ENCODE measurements around the gene GRK6.
"Not testable (repeated sequence)": the region's sequence is repeated elsewhere in the genome, so short reads cannot be mapped to it uniquely, and the experiment has no call there.

The GRK6 gene

GRCh38 chr5:177472460-177473442 is 46.3 kb downstream of the GRK6 start:
- DNase-seq: peak; percentile 40

- no peak for DNase-seq
Measured at GRCh38 chr5:177473443-177474001, 47.0 kb downstream of the GRK6 start, which contains the start of gene DBN1. Gene DBN1, minus strand, starts transcription at chr5:177473634. Its CDS starts 113 bp downstream, at chr5:177473521.

- DNase-seq: no peak
Measured at GRCh38 chr5:177474002-177474476, 47.6 kb downstream of the GRK6 start.

DNA sequence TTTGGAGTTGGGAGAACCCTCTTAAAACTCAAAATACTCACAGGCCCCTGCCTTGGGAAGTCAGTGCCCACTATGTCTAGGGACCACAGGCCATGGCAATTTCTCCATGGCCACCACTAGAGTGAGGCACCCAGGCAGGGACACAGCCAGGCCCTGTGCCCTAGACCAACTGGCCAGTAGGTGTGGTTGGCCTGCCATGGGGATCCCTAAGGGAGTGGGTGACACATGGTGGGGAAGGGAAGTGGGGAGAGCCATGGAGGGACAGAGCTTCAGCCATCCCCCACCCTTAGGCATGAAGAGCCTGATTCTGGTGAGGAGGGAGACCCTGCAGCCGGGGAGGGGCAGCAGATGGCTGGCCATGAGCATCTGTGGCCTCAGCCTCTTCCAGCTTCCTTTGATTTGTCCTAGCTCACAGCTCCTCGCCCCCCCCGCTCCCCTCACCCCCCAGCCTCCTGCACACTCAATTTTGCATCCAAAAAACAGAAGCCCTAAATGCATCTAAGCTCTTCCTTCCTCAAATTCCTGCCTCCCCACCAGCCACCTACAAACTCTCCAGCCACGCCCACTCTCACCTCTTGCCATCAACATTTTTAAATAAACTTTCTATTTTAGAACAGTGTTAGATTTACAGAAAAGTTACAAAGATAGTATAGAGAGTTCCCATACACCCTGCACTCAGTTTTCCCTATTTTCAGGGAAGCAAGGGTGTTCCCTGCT is 48.5 kb downstream of the GRK6 start:
- no peak for DNase-seq

GRCh38 chr5:177475563-177476427 is 49.3 kb downstream of the GRK6 start:
- DNase-seq: no peak

DNA sequence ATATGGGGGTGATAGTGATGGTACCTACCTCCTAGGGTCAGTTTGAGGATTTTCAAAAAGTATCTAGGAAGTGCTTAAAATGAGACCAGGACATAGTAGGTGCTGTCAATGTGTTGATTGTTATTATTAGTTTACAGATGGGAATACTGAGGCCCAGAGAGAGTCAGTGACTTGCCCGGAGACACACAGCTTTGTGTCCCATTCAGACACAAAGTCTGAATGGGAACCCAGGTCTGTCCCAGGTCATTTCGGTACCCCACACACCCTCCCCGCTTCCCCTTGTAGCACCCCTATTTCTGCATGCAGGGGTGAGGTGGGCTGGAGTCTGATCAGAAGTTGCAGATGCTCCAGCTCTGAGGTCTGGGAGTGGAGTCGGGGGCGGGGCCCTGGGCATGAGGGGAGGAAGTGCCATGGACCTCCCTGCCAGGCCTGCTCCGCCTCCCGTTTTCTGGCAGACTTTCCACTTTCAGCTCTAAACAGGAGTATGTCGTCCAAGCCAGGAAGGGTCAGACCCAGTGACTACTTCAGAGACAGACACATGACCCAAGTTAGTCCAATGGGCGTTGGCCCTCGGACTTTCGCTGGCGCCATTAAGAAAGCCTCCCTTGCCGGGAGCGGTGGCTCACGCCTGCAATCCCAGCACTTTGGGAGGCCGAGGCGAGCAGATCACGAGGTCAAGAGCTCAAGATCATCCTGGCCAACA is 50.2 kb downstream of the GRK6 start:
- DNase-seq: no peak

DNA sequence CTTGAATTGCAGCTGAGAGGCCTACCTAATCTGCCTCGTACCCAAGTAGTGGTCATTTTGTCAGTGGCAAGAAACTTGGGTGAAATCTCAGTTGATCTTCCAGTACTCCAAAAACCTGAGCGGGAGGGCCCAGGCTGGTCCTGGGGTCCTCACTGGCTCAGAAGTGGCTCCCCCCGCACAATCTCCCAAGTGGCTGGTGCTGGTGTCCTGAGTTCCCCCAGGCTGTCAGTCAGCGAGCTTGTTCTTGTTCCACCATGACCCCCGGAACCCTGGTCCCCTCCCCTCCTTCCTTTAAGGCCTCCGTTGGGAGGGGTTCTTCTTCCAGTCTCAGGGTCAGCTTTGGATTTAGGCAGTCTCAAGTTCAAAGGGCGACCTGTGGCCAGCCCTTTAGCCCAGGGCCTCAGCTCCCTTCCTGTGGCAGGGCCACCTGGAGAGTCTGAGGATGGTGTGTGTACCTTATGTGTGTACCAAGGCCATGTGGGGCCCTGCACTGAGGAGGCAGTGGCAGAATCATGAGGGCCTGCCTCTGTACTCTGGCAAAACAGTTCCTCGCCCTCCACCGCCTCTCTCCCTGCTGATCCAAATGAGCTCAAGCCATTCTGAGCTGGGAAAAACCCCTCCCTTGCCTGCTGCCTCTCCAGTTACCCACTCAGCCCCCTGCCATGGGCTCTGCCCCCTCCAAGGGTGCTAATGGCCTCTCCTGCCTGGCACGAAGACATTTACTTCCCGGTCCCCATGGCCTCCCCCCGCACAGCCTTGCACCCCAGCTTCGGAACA is 51.4 kb downstream of the GRK6 start:
- no peak for DNase-seq

GRCh38 chr5:177478711-177479646 is 52.5 kb downstream of the GRK6 start:
- peak; percentile 54 for DNase-seq

DNA sequence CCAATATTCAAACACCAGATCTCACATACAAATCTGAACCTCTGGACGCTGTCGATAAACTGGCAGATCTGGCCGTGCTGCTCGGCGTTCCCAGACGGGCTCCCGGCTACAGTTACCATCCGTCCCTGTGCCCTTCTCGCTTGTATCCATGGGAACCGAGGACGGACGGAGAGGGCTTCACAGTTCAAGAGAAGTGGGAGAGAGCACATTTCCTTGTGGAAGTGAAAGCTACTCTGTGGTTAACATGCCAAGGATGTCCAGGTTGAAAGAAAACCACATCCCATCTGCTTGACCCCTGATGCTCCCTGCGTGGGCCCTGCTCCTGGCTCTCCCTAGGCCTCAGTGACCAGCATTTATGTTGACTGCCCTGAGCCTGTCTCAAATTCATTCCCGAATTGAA is 53.3 kb downstream of the GRK6 start:
- DNase-seq: no peak

DNA sequence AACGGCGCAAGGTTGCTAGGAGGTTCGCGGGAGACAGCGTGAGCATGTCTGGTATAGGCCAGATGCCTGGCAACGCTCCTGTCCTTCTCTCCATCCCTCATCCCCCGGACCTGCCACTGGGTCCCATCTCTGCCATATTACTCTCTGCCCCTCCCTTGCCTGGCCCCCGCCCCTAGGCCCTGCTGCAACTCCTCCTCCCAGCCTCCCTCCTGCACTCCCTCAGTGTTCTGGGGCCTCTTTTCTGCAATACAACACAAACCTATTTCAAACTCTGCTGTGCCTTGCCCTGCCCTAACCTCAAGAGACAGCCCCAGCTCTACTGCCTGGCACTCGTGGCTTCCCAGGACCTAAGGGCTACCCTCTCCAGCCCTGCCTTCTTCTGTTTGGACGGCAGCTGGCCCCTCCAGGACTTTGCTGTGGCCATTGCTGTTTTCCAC is 55.9 kb downstream of the GRK6 start:
- DNase-seq: no peak

DNA sequence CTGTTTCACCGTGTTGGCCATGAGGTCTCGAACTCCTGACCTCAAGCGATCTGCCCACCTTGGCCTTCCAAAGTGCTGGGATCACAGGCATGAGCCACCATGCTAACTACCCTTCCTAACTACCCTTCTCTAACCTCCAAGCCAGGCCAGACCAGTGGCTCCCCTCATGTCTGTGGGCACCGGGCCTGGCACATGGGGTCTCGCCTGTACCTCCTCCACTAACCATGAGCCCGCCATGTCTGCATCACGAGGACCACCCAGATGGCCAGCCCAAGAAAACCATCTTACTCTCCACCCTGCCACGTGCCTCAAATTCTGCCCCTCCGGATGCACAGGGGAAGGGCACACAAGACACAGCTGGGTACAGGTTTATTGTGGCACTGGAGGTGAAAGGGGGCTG is 56.6 kb downstream of the GRK6 start:
- DNase-seq: no peak

DNA sequence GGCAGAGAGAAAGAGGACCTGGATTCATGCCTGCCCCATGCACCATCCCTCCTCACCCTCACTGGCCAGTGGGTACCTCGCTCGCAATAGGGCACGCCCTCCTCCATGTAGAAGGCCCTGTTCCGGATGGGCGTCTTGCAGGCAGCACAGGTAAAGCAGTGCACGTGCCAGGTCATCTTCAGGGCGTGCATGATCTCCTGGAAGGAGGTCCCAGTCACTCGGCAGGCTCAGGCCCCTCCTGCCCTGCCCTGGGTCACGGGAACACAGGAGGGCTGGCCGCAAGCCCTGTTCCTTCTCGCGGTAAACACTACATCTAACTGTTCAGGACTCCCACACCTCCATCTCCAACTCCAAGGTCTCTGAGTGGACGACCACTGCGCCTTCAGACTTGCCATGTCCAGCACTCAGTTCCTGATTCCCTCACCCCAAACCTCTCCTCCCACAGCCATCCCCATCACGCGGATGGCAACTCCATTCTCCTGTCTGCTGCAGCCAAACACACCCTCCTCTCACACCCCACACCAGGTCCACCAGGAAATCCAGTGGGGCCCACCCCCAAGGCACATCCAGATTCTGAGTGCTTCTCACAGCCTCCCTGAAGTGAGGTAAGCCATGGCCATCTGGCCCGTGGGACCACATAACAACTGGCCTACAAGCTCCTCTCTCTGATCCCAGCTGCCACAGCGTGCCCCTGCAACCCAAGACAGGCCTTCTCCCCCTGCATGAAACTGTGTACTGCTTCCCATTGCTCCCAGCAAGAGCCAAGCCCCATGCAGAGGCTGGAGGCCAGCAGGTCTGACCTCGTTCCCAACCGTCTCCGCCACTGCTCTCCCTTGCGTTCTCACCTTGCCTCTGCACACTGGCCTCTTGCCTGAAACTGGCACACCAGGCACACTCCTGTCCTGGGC is 57.8 kb downstream of the GRK6 start:
- DNase-seq: no peak

GRCh38 chr5:177484902-177485549 is 58.5 kb downstream of the GRK6 start:
- no peak for DNase-seq

DNA sequence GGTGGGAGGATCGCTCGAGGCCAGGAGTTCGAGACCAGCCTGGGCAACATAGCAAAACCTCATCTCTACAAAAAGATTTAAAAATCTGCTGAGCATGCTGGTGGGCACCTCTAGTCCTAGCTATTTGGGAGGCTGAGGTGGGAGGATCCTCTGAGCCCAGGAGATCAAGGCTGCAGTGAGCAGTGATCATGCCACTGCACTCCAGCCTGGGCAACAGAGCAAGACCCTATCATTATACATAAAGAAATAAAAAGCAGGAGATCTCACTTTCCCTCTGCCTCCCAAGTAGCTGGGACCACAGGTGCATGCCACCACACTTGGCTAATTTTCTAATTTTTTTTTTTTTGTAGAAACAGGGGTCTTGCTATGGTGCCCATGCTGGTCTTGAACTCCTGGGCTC is 59.3 kb downstream of the GRK6 start:
- DNase-seq: not testable (repeated sequence)

DNA sequence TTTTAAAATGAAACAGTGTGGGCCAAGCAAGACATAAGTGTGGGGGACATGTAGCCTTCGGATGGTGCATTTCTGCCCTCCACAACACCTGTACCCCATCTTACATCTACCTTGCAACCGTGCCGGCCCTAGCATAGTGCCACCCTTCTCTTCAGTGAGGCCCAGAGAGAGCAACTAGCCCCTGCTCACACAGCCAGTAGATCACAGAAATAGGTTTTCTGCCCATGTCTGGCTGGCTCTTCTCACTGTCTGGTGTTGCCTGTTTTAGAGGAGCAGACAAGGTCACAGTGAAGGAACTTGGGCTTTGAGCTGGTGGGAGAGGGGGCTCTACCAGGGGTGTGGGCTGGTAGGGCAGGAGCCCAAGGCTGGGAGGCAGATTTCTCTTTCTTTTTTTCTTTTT is 59.8 kb downstream of the GRK6 start:
- DNase-seq: no peak

DNA sequence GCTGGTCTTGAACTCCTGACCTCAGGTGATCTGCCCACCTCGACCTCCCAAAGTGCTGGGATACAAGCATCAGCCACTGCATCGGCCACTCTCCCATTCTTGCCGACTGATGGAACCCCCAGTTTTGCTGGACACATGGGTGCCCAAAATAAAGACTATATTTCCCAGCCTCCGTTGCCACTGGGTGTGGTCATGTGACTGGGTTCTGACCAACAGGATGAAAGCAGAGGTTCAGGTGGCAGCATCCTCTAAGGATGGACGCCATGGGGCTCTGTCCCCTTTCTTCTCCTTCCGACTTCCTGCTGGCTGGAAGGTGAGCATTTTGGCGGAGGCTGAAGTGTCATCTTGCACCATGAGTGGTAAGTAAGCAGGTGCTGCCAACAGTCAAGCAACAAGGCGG is 60.7 kb downstream of the GRK6 start:
- no peak for DNase-seq

- DNase-seq: no peak
Measured at GRCh38 chr5:177487975-177488374, 61.5 kb downstream of the GRK6 start.

DNA sequence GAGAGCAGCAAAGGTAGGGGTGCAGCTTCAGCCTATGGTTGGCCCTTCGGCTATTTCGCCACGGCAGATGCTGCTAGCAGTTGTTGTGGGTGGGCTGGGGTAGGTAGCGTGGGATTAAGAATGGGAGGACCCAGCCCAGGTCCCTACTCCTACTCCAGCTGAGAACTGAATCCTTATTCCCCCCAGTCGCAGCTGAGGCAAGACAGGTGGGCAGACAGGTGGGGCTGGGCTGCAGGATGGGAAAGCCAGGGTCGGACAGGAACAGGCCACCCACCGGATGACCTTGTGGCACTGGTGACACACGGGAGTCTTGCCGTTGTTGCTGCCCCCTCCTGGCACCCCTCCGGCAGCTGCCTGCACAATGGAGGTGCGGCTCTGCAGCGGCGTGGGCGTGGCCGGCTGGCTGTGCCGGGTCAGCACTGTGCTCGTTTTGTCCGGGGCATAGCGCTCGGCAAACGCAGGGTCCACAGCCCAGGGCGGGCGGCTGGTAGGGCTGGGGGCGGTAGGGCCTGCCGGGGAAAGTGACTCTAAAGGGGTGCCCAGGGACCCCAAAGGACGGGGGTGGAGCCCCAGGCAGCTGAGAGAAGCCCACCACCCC is 62.7 kb downstream of the GRK6 start:
- DNase-seq: no peak

All from activated CD4-positive, alpha-beta T cell treated with anti-CD3 and anti-CD28 coated beads, Interleukin-2, amount 50 U/mL, for 16 hours (primary cell).